Mesothelial cell of epicardium (in vitro differentiated cells): ENCODE data around the gene NKAIN2. TPM values are rescaled to one million over a fixed set of nuclear protein-coding genes. Genes with fewer than 3 reads are reported as not detected.

Experiments used
- DNase-seq, 2 experiments: peaks; one replicate each; pipeline ENCODE4 v3.0.0; 2021; ENCODE audit warnings: low spot score in 2 of 2; ENCODE audit not compliant: unreplicated experiment in 2 of 2
- H3K27ac Mint-ChIP-seq: 2 replicates; pipeline ENCODE4 v1.8.0; 2021; ENCODE audit warnings: mixed read lengths
- H3K27me3 Mint-ChIP-seq: 2 replicates; pipeline ENCODE4 v1.8.0; 2021; ENCODE audit warnings: low read depth, mixed read lengths
- H3K36me3 Mint-ChIP-seq: 2 replicates; pipeline ENCODE4 v1.8.0; 2021; ENCODE audit warnings: mixed read lengths
- H3K4me1 Mint-ChIP-seq: 2 replicates; pipeline ENCODE4 v1.8.0; 2021; ENCODE audit warnings: mixed read lengths
- H3K4me3 Mint-ChIP-seq: 2 replicates; pipeline ENCODE4 v1.8.0; 2021; ENCODE audit warnings: mild to moderate bottlenecking, moderate library complexity, mixed read lengths
- H3K9me3 Mint-ChIP-seq: 2 replicates; pipeline ENCODE4 v1.8.0; 2021; ENCODE audit warnings: mixed read lengths
- total RNA-seq: library from RNA; stranded (reverse); gene quantifications from 3 replicates; pipeline ENCODE4 v1.2.1, GENCODE V29; 2021
- TF ChIP-seq, protein P1 (sequence below): fragments of 200-600 bp; sonication (generic); IDR thresholded peaks from one replicate; pipeline ENCODE4 v1.5.0; 2021; ENCODE audit warnings: antibody characterized with exemption; ENCODE audit not compliant: unreplicated experiment

Gene NKAIN2
- total RNA-seq, 1 donor from 2014 or later, result 1.6 TPM

DNA sequence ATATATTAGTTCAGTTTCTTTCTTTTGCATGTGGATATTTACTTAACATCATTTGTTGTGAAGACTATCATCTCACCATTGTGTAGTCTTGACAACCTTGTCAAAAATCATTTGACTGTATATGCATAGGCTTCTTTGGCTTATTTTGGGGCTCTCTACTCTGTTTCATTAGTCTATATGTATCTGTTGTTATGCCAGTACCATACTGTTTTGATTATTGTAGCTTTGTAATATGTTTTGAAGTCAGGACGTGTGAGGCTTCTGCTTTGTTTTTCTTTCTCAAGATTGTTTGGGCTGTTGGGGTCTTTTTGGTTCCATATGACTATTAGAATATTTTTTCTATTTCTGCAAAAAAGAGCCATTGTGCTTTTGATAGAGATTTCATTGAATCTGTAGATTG is 870.4 kb downstream of the NKAIN2 start:
- DNase-seq, result no peak
- Mint-ChIP-seq H3K4me1 (no peaks in the 10 kb centered on the region), H3K4me3 (no peak overlapping the region), H3K9me3 (peaks cover 43% of the 10 kb centered on the region), H3K27ac (no peak overlapping the region), H3K36me3 (peaks cover 5% of the 10 kb centered on the region), H3K27me3 (peaks cover 2% of the 10 kb centered on the region)
- TF ChIP-seq, protein P1, sequence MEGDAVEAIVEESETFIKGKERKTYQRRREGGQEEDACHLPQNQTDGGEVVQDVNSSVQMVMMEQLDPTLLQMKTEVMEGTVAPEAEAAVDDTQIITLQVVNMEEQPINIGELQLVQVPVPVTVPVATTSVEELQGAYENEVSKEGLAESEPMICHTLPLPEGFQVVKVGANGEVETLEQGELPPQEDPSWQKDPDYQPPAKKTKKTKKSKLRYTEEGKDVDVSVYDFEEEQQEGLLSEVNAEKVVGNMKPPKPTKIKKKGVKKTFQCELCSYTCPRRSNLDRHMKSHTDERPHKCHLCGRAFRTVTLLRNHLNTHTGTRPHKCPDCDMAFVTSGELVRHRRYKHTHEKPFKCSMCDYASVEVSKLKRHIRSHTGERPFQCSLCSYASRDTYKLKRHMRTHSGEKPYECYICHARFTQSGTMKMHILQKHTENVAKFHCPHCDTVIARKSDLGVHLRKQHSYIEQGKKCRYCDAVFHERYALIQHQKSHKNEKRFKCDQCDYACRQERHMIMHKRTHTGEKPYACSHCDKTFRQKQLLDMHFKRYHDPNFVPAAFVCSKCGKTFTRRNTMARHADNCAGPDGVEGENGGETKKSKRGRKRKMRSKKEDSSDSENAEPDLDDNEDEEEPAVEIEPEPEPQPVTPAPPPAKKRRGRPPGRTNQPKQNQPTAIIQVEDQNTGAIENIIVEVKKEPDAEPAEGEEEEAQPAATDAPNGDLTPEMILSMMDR, result no peak

DNA sequence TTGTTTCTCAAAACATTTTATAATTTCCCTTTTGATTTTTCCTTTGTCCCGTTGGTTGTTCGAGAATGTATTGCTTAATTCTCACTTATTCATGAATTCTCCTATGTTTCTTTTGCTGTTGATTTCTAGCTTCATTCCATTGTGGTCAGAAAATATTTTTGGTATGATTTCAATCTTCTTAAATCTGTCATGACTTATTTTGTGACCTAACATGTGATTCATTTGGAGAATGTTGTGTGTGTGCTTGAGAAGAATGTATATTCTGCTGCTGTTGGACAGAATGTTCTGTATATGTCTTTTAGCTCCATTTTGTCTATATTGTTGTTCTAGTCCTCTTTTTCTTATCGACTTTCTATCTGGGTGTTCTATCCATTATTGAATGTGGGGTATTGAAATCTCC is 872.4 kb downstream of the NKAIN2 start:
- H3K9me3 Mint-ChIP-seq, result peaks cover 50% of the 10 kb centered on the region
- no peaks in the 10 kb centered on the region for H3K4me1 Mint-ChIP-seq
- no peak overlapping the region for H3K4me3 Mint-ChIP-seq
- no peak overlapping the region for H3K27ac Mint-ChIP-seq
- TF ChIP-seq, protein P1, result no peak
- peaks cover 5% of the 10 kb centered on the region for H3K36me3 Mint-ChIP-seq
- peaks cover 2% of the 10 kb centered on the region for H3K27me3 Mint-ChIP-seq
- no peak for DNase-seq

DNA sequence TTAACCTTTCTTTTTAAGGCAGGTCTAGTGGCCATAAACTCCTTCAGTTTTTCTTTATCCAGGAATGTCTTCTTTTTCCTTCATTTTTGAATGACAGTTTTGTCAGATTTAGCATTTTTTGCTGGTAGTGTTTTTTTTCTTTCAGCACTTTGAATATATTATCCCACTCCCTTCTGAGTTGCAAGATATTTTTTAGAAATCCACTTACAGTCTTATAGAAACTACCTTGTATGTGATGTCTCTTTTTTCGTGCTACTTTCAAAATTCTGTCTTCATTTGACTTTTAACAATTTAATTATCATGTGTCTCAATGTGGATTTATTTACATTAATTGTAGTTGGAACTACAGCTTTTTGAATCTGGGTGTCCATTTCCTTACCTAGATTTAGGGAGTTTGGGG is 874.2 kb downstream of the NKAIN2 start:
- no peak for DNase-seq
- TF ChIP-seq, protein P1, result no peak
- peaks cover 2% of the 10 kb centered on the region for H3K27me3 Mint-ChIP-seq
- no peak overlapping the region for H3K27ac Mint-ChIP-seq
- no peak overlapping the region for H3K4me3 Mint-ChIP-seq
- peaks cover 50% of the 10 kb centered on the region for H3K9me3 Mint-ChIP-seq
- H3K4me1 Mint-ChIP-seq, result no peaks in the 10 kb centered on the region
- peaks cover 5% of the 10 kb centered on the region for H3K36me3 Mint-ChIP-seq

DNA sequence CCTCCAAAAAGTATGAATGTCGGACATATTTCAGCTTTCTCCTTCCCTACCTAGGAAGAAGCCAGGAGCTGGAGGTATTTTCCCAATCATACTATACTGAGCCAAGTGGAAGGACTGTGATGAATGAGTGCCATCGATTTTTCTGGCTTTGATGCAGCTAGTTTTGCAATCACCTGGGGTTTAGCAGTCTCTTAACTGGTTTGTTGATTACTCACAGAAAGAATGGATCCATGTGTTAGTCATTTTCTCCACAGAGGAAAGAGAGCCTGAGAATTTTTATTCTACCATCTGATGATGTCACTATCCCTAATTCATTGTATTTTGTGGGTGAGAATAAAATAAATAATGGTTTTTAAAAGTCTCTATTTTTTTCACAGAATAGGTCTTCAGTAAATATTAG is 875.7 kb downstream of the NKAIN2 start:
- peaks cover 5% of the 10 kb centered on the region for H3K36me3 Mint-ChIP-seq
- DNase-seq, result no peak
- no peaks in the 10 kb centered on the region for H3K4me1 Mint-ChIP-seq
- no peaks in the 10 kb centered on the region for H3K27me3 Mint-ChIP-seq
- H3K27ac Mint-ChIP-seq, result no peak overlapping the region
- TF ChIP-seq, protein P1, result no peak
- no peak overlapping the region for H3K4me3 Mint-ChIP-seq
- peaks cover 43% of the 10 kb centered on the region for H3K9me3 Mint-ChIP-seq

DNA sequence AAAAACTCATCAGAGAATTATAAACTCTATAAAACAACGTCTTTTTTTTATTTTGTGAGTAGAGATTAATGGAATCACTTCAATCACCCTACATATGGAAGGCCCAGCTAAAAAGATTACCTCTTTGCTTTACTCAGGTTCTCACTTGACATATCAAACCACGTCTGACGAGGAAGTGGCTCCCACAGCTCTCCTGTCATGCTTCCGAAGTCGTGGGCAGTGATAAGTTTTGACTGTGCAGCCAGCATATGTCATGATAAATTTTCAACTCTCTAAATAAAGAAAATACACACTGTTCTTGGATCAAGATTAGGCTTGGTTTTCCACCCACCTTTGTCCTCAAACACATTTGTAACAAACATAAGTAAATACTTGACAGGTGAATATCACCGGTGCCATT is 879.1 kb downstream of the NKAIN2 start:
- TF ChIP-seq, protein P1, result no peak
- Mint-ChIP-seq H3K4me1 (no peaks in the 10 kb centered on the region), H3K9me3 (peaks cover 28% of the 10 kb centered on the region), H3K36me3 (peaks cover 4% of the 10 kb centered on the region), H3K27ac (no peak overlapping the region), H3K27me3 (no peaks in the 10 kb centered on the region), H3K4me3 (no peak overlapping the region)
- DNase-seq, result no peak

DNA sequence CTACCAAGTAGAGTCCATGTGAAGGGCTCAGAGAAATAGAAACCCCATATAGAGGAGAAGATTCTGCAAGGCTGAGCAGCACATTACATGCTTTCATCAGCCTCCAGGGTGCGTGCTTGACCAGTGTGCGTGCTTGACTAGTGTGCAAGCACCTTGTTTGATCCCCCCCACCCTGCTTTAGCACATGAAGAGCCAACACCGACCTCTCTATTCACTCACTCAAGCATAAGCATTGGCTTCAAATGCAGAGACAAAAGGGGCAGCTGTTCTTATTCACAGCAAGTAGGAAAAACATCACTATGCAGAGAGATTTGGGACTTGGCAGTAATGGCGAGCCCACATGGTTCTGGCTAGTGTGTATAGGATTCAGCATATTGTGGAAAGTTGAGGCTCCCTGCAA is 879.8 kb downstream of the NKAIN2 start:
- TF ChIP-seq, protein P1, result no peak

More for the DNA sequence above, 879.8 kb downstream of the NKAIN2 start:
- H3K36me3 Mint-ChIP-seq, result no peaks in the 10 kb centered on the region
- no peak overlapping the region for H3K4me3 Mint-ChIP-seq
- H3K27me3 Mint-ChIP-seq, result no peaks in the 10 kb centered on the region
- no peak overlapping the region for H3K27ac Mint-ChIP-seq
- H3K4me1 Mint-ChIP-seq, result no peaks in the 10 kb centered on the region
- H3K9me3 Mint-ChIP-seq, result peaks cover 21% of the 10 kb centered on the region
- DNase-seq, result no peak
